Measurements from ENCODE around the gene SERGEF. TPM values are rescaled to one million over a fixed set of nuclear protein-coding genes. Genes with fewer than 3 reads are reported as not detected.

SERGEF gene
- total RNA-seq, 6 experiments from 2014 or later: 8.4 to 19.5 (median 15.8) TPM

- no peaks in the 10 kb centered on the region for H3K36me3 ChIP-seq
- H3K4me3 ChIP-seq: no peak overlapping the region
- DNase-seq (no peak), ATAC-seq (no peak)
- H3K9me3 ChIP-seq: no peaks in the 10 kb centered on the region
- H3K27me3 ChIP-seq: no peaks in the 10 kb centered on the region
- H3K27ac ChIP-seq: no peak overlapping the region
- no peaks in the 10 kb centered on the region for H3K4me1 ChIP-seq
- no peak for TF ChIP-seq POLR2A (IDR thresholded peaks at IDR 0.05)
- TF ChIP-seq CTCF (IDR thresholded peaks at IDR 0.05): no peak
- WGBS (ENCODE audit: insufficient coverage, low coverage, low lambda C conversion rate, missing lambda C conversion rate): 90% methylated on average over 2 of the region's 4 CpGs
- intact Hi-C loops (cut with DNase I): no loop called here
These were observed 159.6 kb downstream of the SERGEF start for GRCh38 chr11:17853280-17853679.

GRCh38 chr11:17852246-17852645 is 160.6 kb downstream of the SERGEF start:
- ATAC-seq: no peak
- intact Hi-C loops (cut with DNase I): no loop called here
- H3K4me3 ChIP-seq: no peak overlapping the region
- DNase-seq: no peak
- H3K9me3 ChIP-seq: no peaks in the 10 kb centered on the region
- H3K4me1 ChIP-seq: no peaks in the 10 kb centered on the region
- no peaks in the 10 kb centered on the region for H3K36me3 ChIP-seq
- H3K27ac ChIP-seq: no peak overlapping the region
- WGBS (ENCODE audit: insufficient coverage, low coverage, low lambda C conversion rate, missing lambda C conversion rate): no CpG with 5 or more reads among the region's 1 CpG
- no peak for TF ChIP-seq CTCF (IDR thresholded peaks at IDR 0.05)
- no peak for TF ChIP-seq POLR2A (IDR thresholded peaks at IDR 0.05)
- no peaks in the 10 kb centered on the region for H3K27me3 ChIP-seq

- Histone ChIP-seq H3K27me3 (no peaks in the 10 kb centered on the region), H3K4me1 (no peaks in the 10 kb centered on the region), H3K9me3 (no peaks in the 10 kb centered on the region), H3K4me3 (no peak overlapping the region), H3K27ac (no peak overlapping the region), H3K36me3 (no peaks in the 10 kb centered on the region)
- no CpG with 5 or more reads among the region's 1 CpG for WGBS (ENCODE audit: insufficient coverage, low coverage, low lambda C conversion rate, missing lambda C conversion rate)
- no peak for ATAC-seq
- intact Hi-C loops (cut with DNase I): no loop called here
- no peak for DNase-seq
- no peak for TF ChIP-seq POLR2A (IDR thresholded peaks at IDR 0.05)
- no peak for TF ChIP-seq CTCF (IDR thresholded peaks at IDR 0.05)
These were observed 161.2 kb downstream of the SERGEF start for GRCh38 chr11:17851697-17852096.

GRCh38 chr11:17850336-17850735 is 162.5 kb downstream of the SERGEF start:
- no peaks in the 10 kb centered on the region for H3K4me1 ChIP-seq
- WGBS (ENCODE audit: insufficient coverage, low coverage, low lambda C conversion rate, missing lambda C conversion rate): 94% methylated on average over 2 of the region's 2 CpGs
- no peak overlapping the region for H3K4me3 ChIP-seq
- H3K27me3 ChIP-seq: no peaks in the 10 kb centered on the region
- H3K27ac ChIP-seq: no peak overlapping the region
- no peak for ATAC-seq
- DNase-seq: no peak
- no peaks in the 10 kb centered on the region for H3K36me3 ChIP-seq
- intact Hi-C loops (cut with DNase I): no loop called here
- TF ChIP-seq POLR2A (IDR thresholded peaks at IDR 0.05): no peak
- TF ChIP-seq CTCF (IDR thresholded peaks at IDR 0.05): no peak
- H3K9me3 ChIP-seq: no peaks in the 10 kb centered on the region

- 100% methylated on average over 2 of the region's 2 CpGs for WGBS (ENCODE audit: insufficient coverage, low coverage, low lambda C conversion rate, missing lambda C conversion rate)
- no peak overlapping the region for H3K4me3 ChIP-seq
- H3K36me3 ChIP-seq: no peaks in the 10 kb centered on the region
- H3K27ac ChIP-seq: no peak overlapping the region
- H3K9me3 ChIP-seq: no peaks in the 10 kb centered on the region
- ATAC-seq (no peak), DNase-seq (no peak)
- no peaks in the 10 kb centered on the region for H3K4me1 ChIP-seq
- no peaks in the 10 kb centered on the region for H3K27me3 ChIP-seq
- TF ChIP-seq CTCF (IDR thresholded peaks at IDR 0.05) (no peak), POLR2A (IDR thresholded peaks at IDR 0.05) (no peak)
- intact Hi-C loops (cut with DNase I): no loop called here
These were observed 164.1 kb downstream of the SERGEF start for GRCh38 chr11:17848715-17849114.
